GM18907 (cell line): ENCODE measurements around the gene TNK2.
A peak's percentile ranks its signal among the peaks of the same experiment; 100 is the strongest.
"Not testable (repeated sequence)": the region's sequence is repeated elsewhere in the genome, so short reads cannot be mapped to it uniquely, and the experiment has no call there.

ENCODE experiments used
- ATAC-seq: cut with Tn5 transposase; IDR thresholded peaks from one replicate; pipeline ENCODE4 v1.9.1; 2021; ENCODE audit warnings: mild to moderate bottlenecking, moderate library complexity; ENCODE audit not compliant: unreplicated experiment

TNK2 gene

GRCh38 chr3:195907934-195908693, at the start of gene TNK2:
TNK2 (minus strand) TSS chr3:195908551; CDS start chr3:195888588, 19,963 bp downstream.
- peak; percentile 36 for ATAC-seq

GRCh38 chr3:195956577-195956976, 48.2 kb upstream of the TNK2 start:
- ATAC-seq = no peak

- not testable (repeated sequence) for ATAC-seq
These were observed 47.1 kb upstream of the TNK2 start for GRCh38 chr3:195955416-195955841.

- peak; percentile 65 for ATAC-seq
These were observed 46.4 kb upstream of the TNK2 start for GRCh38 chr3:195954752-195955119.

- ATAC-seq = peak; percentile 99
These were observed 45.9 kb upstream of the TNK2 start for GRCh38 chr3:195954052-195954751.

- not testable (repeated sequence) for ATAC-seq
These were observed 44.2 kb upstream of the TNK2 start for GRCh38 chr3:195952590-195952989.

- ATAC-seq = not testable (repeated sequence)
These were observed 43.3 kb upstream of the TNK2 start for GRCh38 chr3:195951443-195952177.

GRCh38 chr3:195950731-195951130, 42.4 kb upstream of the TNK2 start:
- ATAC-seq = not testable (repeated sequence)

- ATAC-seq = not testable (repeated sequence)
These were observed 41.8 kb upstream of the TNK2 start for GRCh38 chr3:195950164-195950563.

- not testable (repeated sequence) for ATAC-seq
These were observed 38.8 kb upstream of the TNK2 start for GRCh38 chr3:195946910-195947699.

GRCh38 chr3:195941265-195941815, 33.0 kb upstream of the TNK2 start:
- not testable (repeated sequence) for ATAC-seq

- not testable (repeated sequence) for ATAC-seq
These were observed 32.5 kb upstream of the TNK2 start for GRCh38 chr3:195940806-195941205.

- not testable (repeated sequence) for ATAC-seq
These were observed 31.4 kb upstream of the TNK2 start for GRCh38 chr3:195939526-195940470.

- ATAC-seq = not testable (repeated sequence)
These were observed 24.7 kb upstream of the TNK2 start for GRCh38 chr3:195933044-195933430.

GRCh38 chr3:195932418-195933043, 24.2 kb upstream of the TNK2 start:
- ATAC-seq = no peak

- no peak for ATAC-seq
These were observed 23.4 kb upstream of the TNK2 start for GRCh38 chr3:195931582-195932273.

- no peak for ATAC-seq
These were observed 21.1 kb upstream of the TNK2 start for GRCh38 chr3:195929452-195929851.

- no peak for ATAC-seq
These were observed 13.0 kb upstream of the TNK2 start for GRCh38 chr3:195921334-195921791.
